ENCODE results near the gene TUT7.

Gene TUT7

DNA sequence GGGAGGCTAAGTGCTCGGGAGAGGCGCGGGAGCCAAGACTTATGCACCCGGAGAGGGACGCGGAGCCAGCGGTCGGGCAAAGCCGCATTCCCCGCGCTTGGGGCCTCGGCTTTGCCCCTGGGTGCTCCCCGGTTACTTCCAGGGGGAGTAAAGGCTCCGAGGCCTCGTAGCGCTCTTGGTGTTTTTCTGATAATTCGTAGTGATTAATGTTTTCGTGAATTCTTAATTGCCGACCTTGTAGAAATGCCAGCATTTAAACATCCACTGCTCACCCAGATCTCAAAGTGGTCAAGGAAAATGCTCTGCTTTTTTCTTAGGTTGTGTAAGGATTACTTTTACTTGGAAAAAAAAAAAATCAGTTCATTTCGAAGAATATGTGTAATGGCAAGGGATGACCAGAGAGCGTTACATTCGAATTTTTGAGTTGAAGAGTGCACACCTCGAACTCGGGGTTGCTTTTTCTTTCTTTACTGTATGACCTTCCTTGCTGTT lies 654 bp upstream of the TUT7 start:
- Histone ChIP-seq H3K36me3 (ENCODE audit: control insufficient read depth, low read length) (peaks cover 25% of the 10 kb centered on the region), H3K9me2 (replicated peaks; ENCODE audit: control insufficient read depth, low read length) (no peaks in the 10 kb centered on the region), H3K27me3 (ENCODE audit: control insufficient read depth, low read length) (no peaks in the 10 kb centered on the region), H3F3A (ENCODE audit: control insufficient read depth, insufficient read depth) (peaks cover 7% of the 10 kb centered on the region), H3K4me2 (ENCODE audit: low read length) (peak overlapping the region; percentile 69), H4K20me1 (ENCODE audit: control insufficient read depth, insufficient read depth, low read depth, low read length) (no peaks in the 10 kb centered on the region), H3K4me3 (ENCODE audit: low read length) (peak overlapping the region; percentile 89), H3K27ac (ENCODE audit: low read depth, low read length) (no peak overlapping the region), H3K9me3 (ENCODE audit: control insufficient read depth, insufficient read depth, low read length) (no peaks in the 10 kb centered on the region), H3K79me2 (ENCODE audit: control insufficient read depth, low read length) (peaks cover 41% of the 10 kb centered on the region), H3K4me1 (ENCODE audit: control insufficient read depth, low read length) (peaks cover 21% of the 10 kb centered on the region)
- TF ChIP-seq, protein P1, sequence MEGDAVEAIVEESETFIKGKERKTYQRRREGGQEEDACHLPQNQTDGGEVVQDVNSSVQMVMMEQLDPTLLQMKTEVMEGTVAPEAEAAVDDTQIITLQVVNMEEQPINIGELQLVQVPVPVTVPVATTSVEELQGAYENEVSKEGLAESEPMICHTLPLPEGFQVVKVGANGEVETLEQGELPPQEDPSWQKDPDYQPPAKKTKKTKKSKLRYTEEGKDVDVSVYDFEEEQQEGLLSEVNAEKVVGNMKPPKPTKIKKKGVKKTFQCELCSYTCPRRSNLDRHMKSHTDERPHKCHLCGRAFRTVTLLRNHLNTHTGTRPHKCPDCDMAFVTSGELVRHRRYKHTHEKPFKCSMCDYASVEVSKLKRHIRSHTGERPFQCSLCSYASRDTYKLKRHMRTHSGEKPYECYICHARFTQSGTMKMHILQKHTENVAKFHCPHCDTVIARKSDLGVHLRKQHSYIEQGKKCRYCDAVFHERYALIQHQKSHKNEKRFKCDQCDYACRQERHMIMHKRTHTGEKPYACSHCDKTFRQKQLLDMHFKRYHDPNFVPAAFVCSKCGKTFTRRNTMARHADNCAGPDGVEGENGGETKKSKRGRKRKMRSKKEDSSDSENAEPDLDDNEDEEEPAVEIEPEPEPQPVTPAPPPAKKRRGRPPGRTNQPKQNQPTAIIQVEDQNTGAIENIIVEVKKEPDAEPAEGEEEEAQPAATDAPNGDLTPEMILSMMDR (IDR thresholded peaks at IDR 0.05; ENCODE audit: low read depth, low read length, poor library complexity, severe bottlenecking): no peak
- no peak for TF ChIP-seq EZH2phosphoT487 (IDR thresholded peaks at IDR 0.05; ENCODE audit: borderline replicate concordance, low read length)

DNA sequence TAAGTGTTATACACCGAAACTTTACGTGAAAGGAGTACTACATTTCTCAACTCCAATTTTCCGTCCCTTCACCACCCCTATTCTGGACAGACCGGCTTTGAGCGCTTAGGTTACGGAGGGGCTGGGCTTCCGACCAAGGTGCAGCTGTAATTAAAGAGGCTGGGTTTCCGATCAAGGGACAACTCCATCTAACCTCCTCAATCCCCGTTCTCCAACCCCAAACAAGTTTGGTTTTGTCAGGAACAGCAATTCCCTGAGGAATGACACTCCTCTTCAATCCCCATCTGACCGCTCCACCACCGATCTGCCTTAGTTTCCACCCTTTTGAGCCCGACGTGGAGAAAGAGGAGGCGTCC lies 577 bp downstream of the TUT7 start:
- H3K4me3 ChIP-seq (ENCODE audit: low read length): peak overlapping the region; percentile 89
- H3F3A ChIP-seq (ENCODE audit: control insufficient read depth, insufficient read depth): peaks cover 7% of the 10 kb centered on the region
- peak overlapping the region; percentile 75 for H3K4me2 ChIP-seq (ENCODE audit: low read length)
- peak overlapping the region; percentile 90 for H3K27ac ChIP-seq (ENCODE audit: low read depth, low read length)
- H3K27me3 ChIP-seq (ENCODE audit: control insufficient read depth, low read length): no peaks in the 10 kb centered on the region
- TF ChIP-seq EZH2phosphoT487 (IDR thresholded peaks at IDR 0.05; ENCODE audit: borderline replicate concordance, low read length): no peak
- TF ChIP-seq, protein P1 (IDR thresholded peaks at IDR 0.05; ENCODE audit: low read depth, low read length, poor library complexity, severe bottlenecking): no peak
- H4K20me1 ChIP-seq (ENCODE audit: control insufficient read depth, insufficient read depth, low read depth, low read length): no peaks in the 10 kb centered on the region
- no peaks in the 10 kb centered on the region for H3K9me2 ChIP-seq (replicated peaks; ENCODE audit: control insufficient read depth, low read length)
- no peaks in the 10 kb centered on the region for H3K9me3 ChIP-seq (ENCODE audit: control insufficient read depth, insufficient read depth, low read length)
- peaks cover 27% of the 10 kb centered on the region for H3K4me1 ChIP-seq (ENCODE audit: control insufficient read depth, low read length)
- peaks cover 54% of the 10 kb centered on the region for H3K79me2 ChIP-seq (ENCODE audit: control insufficient read depth, low read length)
- H3K36me3 ChIP-seq (ENCODE audit: control insufficient read depth, low read length): peaks cover 33% of the 10 kb centered on the region

DNA sequence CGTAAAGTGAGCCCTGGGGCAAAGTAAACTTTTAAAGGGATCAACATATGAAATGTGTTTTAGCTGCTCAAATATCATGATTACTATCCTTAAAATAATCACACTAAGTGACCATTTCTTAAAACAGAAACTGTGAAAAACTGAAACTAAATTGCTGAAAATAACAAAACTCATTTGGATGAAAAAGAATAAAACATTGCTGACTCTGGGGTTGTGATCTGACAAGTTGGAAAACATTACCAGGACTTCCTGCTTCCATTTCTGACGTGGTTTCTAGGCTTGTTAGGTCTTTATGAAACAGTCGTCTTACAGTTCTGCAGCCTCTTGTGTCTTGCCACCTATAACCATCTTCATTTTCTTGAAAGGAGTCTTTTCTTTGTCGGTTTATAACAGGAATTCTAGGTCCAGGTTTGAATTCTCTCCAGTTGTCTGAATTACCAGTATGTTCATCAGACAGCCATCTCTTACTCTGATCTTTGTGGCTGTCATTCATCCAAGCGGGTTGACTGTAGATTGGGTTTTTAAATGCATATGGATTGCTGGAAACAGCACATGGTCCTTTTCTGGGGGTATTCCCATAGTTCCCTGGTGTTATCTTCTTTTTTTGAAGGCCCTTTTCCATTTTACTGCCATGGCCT lies 1.7 kb downstream of the TUT7 start:
- Histone ChIP-seq H3K27ac (ENCODE audit: low read depth, low read length) (peak overlapping the region; percentile 90), H3K4me1 (ENCODE audit: control insufficient read depth, low read length) (peaks cover 37% of the 10 kb centered on the region), H4K20me1 (ENCODE audit: control insufficient read depth, insufficient read depth, low read depth, low read length) (no peaks in the 10 kb centered on the region)

More for the DNA sequence above, 1.7 kb downstream of the TUT7 start:
- Histone ChIP-seq H3K36me3 (ENCODE audit: control insufficient read depth, low read length) (peaks cover 42% of the 10 kb centered on the region), H3K79me2 (ENCODE audit: control insufficient read depth, low read length) (peaks cover 64% of the 10 kb centered on the region), H3K27me3 (ENCODE audit: control insufficient read depth, low read length) (no peaks in the 10 kb centered on the region), H3K9me3 (ENCODE audit: control insufficient read depth, insufficient read depth, low read length) (no peaks in the 10 kb centered on the region), H3K4me2 (ENCODE audit: low read length) (peak overlapping the region; percentile 75), H3F3A (ENCODE audit: control insufficient read depth, insufficient read depth) (peaks cover 7% of the 10 kb centered on the region), H3K9me2 (replicated peaks; ENCODE audit: control insufficient read depth, low read length) (no peaks in the 10 kb centered on the region), H3K4me3 (ENCODE audit: low read length) (peak overlapping the region; percentile 89)
- TF ChIP-seq, protein P1 (IDR thresholded peaks at IDR 0.05; ENCODE audit: low read depth, low read length, poor library complexity, severe bottlenecking): no peak
- TF ChIP-seq EZH2phosphoT487 (IDR thresholded peaks at IDR 0.05; ENCODE audit: borderline replicate concordance, low read length): no peak
